CD8-positive, alpha-beta memory T cell (primary cell): ENCODE results near the gene UQCR11. TPM values are rescaled to one million over a fixed set of nuclear protein-coding genes. Genes with fewer than 3 reads are reported as not detected.

Experiments
- CTCF ChIA-PET: fragments of 350-600 bp; sonication (Branson Sonifier 250); formaldehyde crosslinking; loops from one replicate; lab custom pipeline; 2021; ENCODE audit warnings: antibody characterized with exemption; lab: Charles Lee
- POLR2A ChIA-PET: fragments of 350-600 bp; sonication (Branson Sonifier 250); formaldehyde crosslinking; loops from one replicate; lab custom pipeline; 2021; ENCODE audit warnings: antibody characterized with exemption; lab: Charles Lee
- DNase-seq, 5 donors: peaks; one replicate each; pipeline versions ENCODE4 v3.0.0 to v3.0.0-alpha.2; 2020 to 2022; ENCODE audit warnings: mixed read lengths in 1 of 5
- H3K27ac ChIP-seq: one replicate; pipeline ENCODE4 v1.7.0; 2013; ENCODE audit warnings: low read depth, mild to moderate bottlenecking, low read length, moderate library complexity
- H3K27me3 ChIP-seq: 2 replicates; pipeline ENCODE4 v1.7.0; 2013; ENCODE audit warnings: low read length, mild to moderate bottlenecking; ENCODE audit not compliant: insufficient read depth, poor library complexity, severe bottlenecking
- H3K36me3 ChIP-seq: 2 replicates; pipeline ENCODE4 v1.7.0; 2013; ENCODE audit warnings: mild to moderate bottlenecking, low read length, moderate library complexity; ENCODE audit not compliant: insufficient read depth
- H3K4me1 ChIP-seq: 2 replicates; pipeline ENCODE4 v1.7.0; 2013; ENCODE audit warnings: mild to moderate bottlenecking, low read length, moderate library complexity; ENCODE audit not compliant: insufficient read depth
- H3K4me3 ChIP-seq: 2 replicates; pipeline ENCODE4 v1.7.0; 2013; ENCODE audit warnings: mild to moderate bottlenecking, low read length
- H3K9me3 ChIP-seq: 2 replicates; pipeline ENCODE4 v1.7.0; 2013; ENCODE audit warnings: mild to moderate bottlenecking, low read length
- H3K27ac Mint-ChIP-seq, 8 donors: one replicate each; pipeline ENCODE4 v1.8.0; 2020 to 2021; ENCODE audit warnings: mixed read lengths in 8 of 8, mild to moderate bottlenecking in 6 of 8, inconsistent platforms in 3 of 8, moderate library complexity in 3 of 8
- H3K27me3 Mint-ChIP-seq, 2 donors: one replicate each; pipeline ENCODE4 v1.8.0; 2020 to 2021; ENCODE audit warnings: mixed read lengths in 2 of 2, mild to moderate bottlenecking in 1 of 2, moderate library complexity in 1 of 2
- H3K36me3 Mint-ChIP-seq, 3 donors: one replicate each; pipeline ENCODE4 v1.8.0; 2020 to 2021; ENCODE audit warnings: mixed read lengths in 3 of 3, inconsistent platforms in 1 of 3, mild to moderate bottlenecking in 1 of 3
- H3K4me1 Mint-ChIP-seq, 3 donors: one replicate each; pipeline ENCODE4 v1.8.0; 2020 to 2021; ENCODE audit warnings: mixed read lengths in 3 of 3, inconsistent platforms in 1 of 3, mild to moderate bottlenecking in 1 of 3
- H3K4me3 Mint-ChIP-seq, 7 donors: one replicate each; pipeline ENCODE4 v1.8.0; 2020 to 2021; ENCODE audit warnings: mixed read lengths in 7 of 7, mild to moderate bottlenecking in 6 of 7, moderate library complexity in 4 of 7, inconsistent platforms in 2 of 7
- H3K9me3 Mint-ChIP-seq, 5 donors: one replicate each; pipeline ENCODE4 v1.8.0; 2020 to 2022; ENCODE audit warnings: mixed read lengths in 5 of 5, mild to moderate bottlenecking in 3 of 5, moderate library complexity in 2 of 5, inconsistent platforms in 1 of 5
- polyA plus RNA-seq: library from polyadenylated mRNA; unstranded; fragments of 300-500 nt; fragmentation: Illumina TruSeq; gene quantifications from one replicate; pipeline ENCODE4 v1.2.3, GENCODE V29; 2021
- total RNA-seq, 2 experiments: library from RNA; stranded (reverse); gene quantifications; one replicate each; pipeline ENCODE4 v1.2.3, GENCODE V29; 2021

Gene UQCR11
- total and polyA plus RNA-seq, 3 experiments from 2014 or later: 239 to 613 (median 266) TPM

- Mint-ChIP-seq H3K4me3 (no peak overlapping the region), H3K36me3 (peaks cover 0 to 68% (median 3%) of the 10 kb centered on the region in 3 donors), H3K27ac (no peak overlapping the region), H3K27me3 (no peaks in the 10 kb centered on the region), H3K4me1 (peaks cover 0 to 4% (median 0%) of the 10 kb centered on the region in 3 donors), H3K9me3 (no peaks in the 10 kb centered on the region)
- Histone ChIP-seq H3K36me3 (peaks cover 13% of the 10 kb centered on the region), H3K9me3 (no peaks in the 10 kb centered on the region), H3K4me1 (no peaks in the 10 kb centered on the region), H3K27ac (no peak overlapping the region), H3K27me3 (no peaks in the 10 kb centered on the region), H3K4me3 (no peak overlapping the region)
- DNase-seq: no peak
- ChIA-PET CTCF (no interaction called here), POLR2A (no interaction called here)
Measured at GRCh38 chr19:1580957-1581356, 24.3 kb downstream of the UQCR11 start.

GRCh38 chr19:1580382-1580781 is 24.9 kb downstream of the UQCR11 start:
- no peaks in the 10 kb centered on the region for H3K4me1 Mint-ChIP-seq
- H3K27ac Mint-ChIP-seq: no peak overlapping the region
- no peaks in the 10 kb centered on the region for H3K9me3 Mint-ChIP-seq
- no peaks in the 10 kb centered on the region for H3K27me3 ChIP-seq
- DNase-seq: no peak
- H3K4me1 ChIP-seq: no peaks in the 10 kb centered on the region
- H3K36me3 Mint-ChIP-seq: peaks cover 0 to 63% (median 3%) of the 10 kb centered on the region in 3 donors
- ChIA-PET POLR2A (interaction anchor here (1.3 kb wide), 1 partner anchor 13 kb away, joined by 4 read pairs; the partner anchor contains the start of gene MBD3), CTCF (no interaction called here)
- no peak overlapping the region for H3K4me3 ChIP-seq
- H3K4me3 Mint-ChIP-seq: no peak overlapping the region
- no peaks in the 10 kb centered on the region for H3K27me3 Mint-ChIP-seq
- peaks cover 13% of the 10 kb centered on the region for H3K36me3 ChIP-seq
- H3K9me3 ChIP-seq: no peaks in the 10 kb centered on the region
- no peak overlapping the region for H3K27ac ChIP-seq

- no peaks in the 10 kb centered on the region for H3K9me3 Mint-ChIP-seq
- Histone ChIP-seq H3K4me3 (no peak overlapping the region), H3K9me3 (no peaks in the 10 kb centered on the region), H3K27ac (no peak overlapping the region), H3K4me1 (no peaks in the 10 kb centered on the region), H3K36me3 (peaks cover 13% of the 10 kb centered on the region), H3K27me3 (no peaks in the 10 kb centered on the region)
- ChIA-PET POLR2A (interaction anchor here (1.3 kb wide), 1 partner anchor 14 kb away, joined by 4 read pairs; the partner anchor contains the start of gene MBD3), CTCF (interaction anchor here (1.2 kb wide), 1 partner anchor 11 kb away, joined by 5 read pairs; no protein-coding TSS in a partner anchor)
- H3K27ac Mint-ChIP-seq: peak overlapping the region in 1 of 8 donors; percentile 54
- H3K27me3 Mint-ChIP-seq: no peaks in the 10 kb centered on the region
- peaks cover 0 to 56% (median 3%) of the 10 kb centered on the region in 3 donors for H3K36me3 Mint-ChIP-seq
- no peaks in the 10 kb centered on the region for H3K4me1 Mint-ChIP-seq
- H3K4me3 Mint-ChIP-seq: no peak overlapping the region
- no peak for DNase-seq
Measured at GRCh38 chr19:1579222-1579621, 26.0 kb downstream of the UQCR11 start.

- Histone ChIP-seq H3K36me3 (peaks cover 13% of the 10 kb centered on the region), H3K27me3 (no peaks in the 10 kb centered on the region), H3K4me1 (no peaks in the 10 kb centered on the region), H3K27ac (no peak overlapping the region), H3K9me3 (no peaks in the 10 kb centered on the region), H3K4me3 (no peak overlapping the region)
- DNase-seq: no peak
- no peak overlapping the region for H3K4me3 Mint-ChIP-seq
- ChIA-PET CTCF (interaction anchor here (0.9 kb wide), 1 partner anchor 9 kb away, joined by 3 read pairs; no protein-coding TSS in a partner anchor), POLR2A (no interaction called here)
- no peak overlapping the region for H3K27ac Mint-ChIP-seq
- H3K4me1 Mint-ChIP-seq: no peaks in the 10 kb centered on the region
- no peaks in the 10 kb centered on the region for H3K27me3 Mint-ChIP-seq
- no peaks in the 10 kb centered on the region for H3K9me3 Mint-ChIP-seq
- H3K36me3 Mint-ChIP-seq: peaks cover 0 to 48% (median 3%) of the 10 kb centered on the region in 3 donors
Measured at GRCh38 chr19:1577929-1578618, 27.2 kb downstream of the UQCR11 start.

GRCh38 chr19:1577090-1577928 is 28.0 kb downstream of the UQCR11 start:
- ChIA-PET CTCF (no interaction called here), POLR2A (no interaction called here)

GRCh38 chr19:1576242-1577089 is 28.8 kb downstream of the UQCR11 start:
- Histone ChIP-seq H3K36me3 (peaks cover 5% of the 10 kb centered on the region), H3K9me3 (no peaks in the 10 kb centered on the region), H3K4me3 (no peak overlapping the region), H3K27me3 (no peaks in the 10 kb centered on the region), H3K4me1 (no peaks in the 10 kb centered on the region), H3K27ac (no peak overlapping the region)
- DNase-seq: no peak
- Mint-ChIP-seq H3K27me3 (no peaks in the 10 kb centered on the region), H3K4me1 (no peaks in the 10 kb centered on the region), H3K4me3 (no peak overlapping the region), H3K36me3 (peaks cover 0 to 37% (median 3%) of the 10 kb centered on the region in 3 donors), H3K9me3 (no peaks in the 10 kb centered on the region), H3K27ac (no peak overlapping the region)
- ChIA-PET POLR2A (no interaction called here), CTCF (no interaction called here)

More at GRCh38 chr19:1577090-1577928, 28.0 kb downstream of the UQCR11 start:
- Histone ChIP-seq H3K4me3 (no peak overlapping the region), H3K4me1 (no peaks in the 10 kb centered on the region), H3K36me3 (peaks cover 9% of the 10 kb centered on the region), H3K9me3 (no peaks in the 10 kb centered on the region), H3K27me3 (no peaks in the 10 kb centered on the region), H3K27ac (no peak overlapping the region)
- no peaks in the 10 kb centered on the region for H3K27me3 Mint-ChIP-seq
- H3K36me3 Mint-ChIP-seq: peaks cover 0 to 44% (median 3%) of the 10 kb centered on the region in 3 donors
- no peak overlapping the region for H3K4me3 Mint-ChIP-seq
- DNase-seq: no peak
- H3K4me1 Mint-ChIP-seq: no peaks in the 10 kb centered on the region
- H3K27ac Mint-ChIP-seq: peak overlapping the region in 1 of 8 donors; percentile 88
- H3K9me3 Mint-ChIP-seq: no peaks in the 10 kb centered on the region

GRCh38 chr19:1575323-1576241 is 29.7 kb downstream of the UQCR11 start:
- Histone ChIP-seq H3K9me3 (no peaks in the 10 kb centered on the region), H3K4me3 (no peak overlapping the region), H3K36me3 (no peaks in the 10 kb centered on the region), H3K27me3 (no peaks in the 10 kb centered on the region), H3K27ac (no peak overlapping the region), H3K4me1 (no peaks in the 10 kb centered on the region)
- peak overlapping the region in 1 of 8 donors; percentile 79 for H3K27ac Mint-ChIP-seq
- no peaks in the 10 kb centered on the region for H3K4me1 Mint-ChIP-seq
- CTCF ChIA-PET: no interaction called here
- H3K27me3 Mint-ChIP-seq: no peaks in the 10 kb centered on the region
- no peak for DNase-seq
- H3K4me3 Mint-ChIP-seq: no peak overlapping the region
- POLR2A ChIA-PET: no interaction called here
- H3K36me3 Mint-ChIP-seq: peaks cover 0 to 28% (median 1%) of the 10 kb centered on the region in 3 donors
- H3K9me3 Mint-ChIP-seq: no peaks in the 10 kb centered on the region
